Tibial artery (tissue), 4 donors: Measurements from ENCODE around the gene PTGER3.
A peak's percentile ranks its signal among the peaks of the same experiment; 100 is the strongest.

Experiments
- DNase-seq, 2 donors: peaks; one replicate each; pipeline ENCODE4 v3.0.0-alpha.2; 2019
- H3K27ac ChIP-seq, 2 donors: fragments of 200-600 bp; sonication (generic) in 1 of 2; 1 replicate in 1 of 2; 2 replicates in 1 of 2; pipeline ENCODE4 v1.5.1; 2018 to 2019; ENCODE audit warnings: mild to moderate bottlenecking in 1 of 2
- H3K27me3 ChIP-seq, 2 donors: fragments of 200-600 bp; sonication (generic) in 1 of 2; one replicate each; pipeline versions ENCODE4 v1.5.1 to v1.6.0; 2016 to 2019
- H3K36me3 ChIP-seq, 3 donors: fragments of 200-600 bp; sonication (generic) in 2 of 3; one replicate each; pipeline ENCODE4 v1.5.1; 2016 to 2019; ENCODE audit warnings: mild to moderate bottlenecking in 2 of 3
- H3K4me1 ChIP-seq, 4 donors: fragments of 200-600 bp; sonication (generic) in 2 of 4; 1 replicate in 3 of 4; 2 replicates in 1 of 4; pipeline ENCODE4 v1.5.1; 2016 to 2019
- H3K4me3 ChIP-seq, 2 donors: fragments of 200-600 bp; sonication (generic) in 1 of 2; 1 replicate in 1 of 2; 2 replicates in 1 of 2; pipeline ENCODE4 v1.5.1; 2018 to 2019; ENCODE audit warnings: mild to moderate bottlenecking in 2 of 2
- H3K9me3 ChIP-seq, 3 donors: fragments of 200-600 bp; sonication (generic) in 1 of 3; one replicate each; pipeline ENCODE4 v1.5.1; 2016 to 2019
- CTCF ChIP-seq, 2 experiments: fragments of 200-600 bp in 1 of 2; fragments of 450-650 bp in 1 of 2; IDR thresholded peaks; one replicate each; pipeline ENCODE4 v1.5.1; 2017 to 2019; ENCODE audit warnings: antibody characterized with exemption in 2 of 2, mild to moderate bottlenecking in 1 of 2, moderate library complexity in 1 of 2
- intact Hi-C: fragments of 100-400 bp; cut with DNase I; formaldehyde crosslinking; loops from one replicate; pipeline ENCODE4 v1.15.0; 2023; ENCODE audit warnings: low total_unique reads

Gene PTGER3

DNA sequence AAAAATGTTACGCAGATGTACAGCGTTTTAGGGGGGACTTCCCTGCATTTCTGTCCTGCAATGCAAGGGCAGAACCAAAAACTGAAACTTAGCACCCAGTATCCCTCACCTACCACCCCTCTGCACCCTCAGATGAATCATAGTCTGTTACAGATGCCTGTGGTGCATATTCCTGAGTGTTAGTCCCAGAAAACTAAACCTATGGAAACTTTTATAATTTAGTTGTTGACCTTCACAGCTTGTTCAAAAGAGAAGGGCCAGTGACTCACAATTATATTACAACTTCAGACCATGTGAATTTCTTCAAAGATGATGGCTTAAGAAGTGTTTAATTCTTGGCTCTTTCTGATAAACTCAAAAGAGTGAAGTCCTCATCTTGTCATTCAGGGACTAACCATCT, 5.8 kb downstream of the PTGER3 start:
- intact Hi-C loops: loop anchor here (10.0 kb wide), 1 partner anchor 167 kb away; no protein-coding TSS in a partner anchor
- peak overlapping the region; percentile 30 to 46 for H3K27ac ChIP-seq
- no peaks in the 10 kb centered on the region for H3K9me3 ChIP-seq
- no peak for TF ChIP-seq CTCF (IDR thresholded peaks at IDR 0.05)
- H3K4me3 ChIP-seq: no peak overlapping the region
- no peaks in the 10 kb centered on the region for H3K27me3 ChIP-seq
- H3K4me1 ChIP-seq: peaks cover 6 to 58% (median 10%) of the 10 kb centered on the region in 4 donors
- DNase-seq: no peak
- no peaks in the 10 kb centered on the region for H3K36me3 ChIP-seq

DNA sequence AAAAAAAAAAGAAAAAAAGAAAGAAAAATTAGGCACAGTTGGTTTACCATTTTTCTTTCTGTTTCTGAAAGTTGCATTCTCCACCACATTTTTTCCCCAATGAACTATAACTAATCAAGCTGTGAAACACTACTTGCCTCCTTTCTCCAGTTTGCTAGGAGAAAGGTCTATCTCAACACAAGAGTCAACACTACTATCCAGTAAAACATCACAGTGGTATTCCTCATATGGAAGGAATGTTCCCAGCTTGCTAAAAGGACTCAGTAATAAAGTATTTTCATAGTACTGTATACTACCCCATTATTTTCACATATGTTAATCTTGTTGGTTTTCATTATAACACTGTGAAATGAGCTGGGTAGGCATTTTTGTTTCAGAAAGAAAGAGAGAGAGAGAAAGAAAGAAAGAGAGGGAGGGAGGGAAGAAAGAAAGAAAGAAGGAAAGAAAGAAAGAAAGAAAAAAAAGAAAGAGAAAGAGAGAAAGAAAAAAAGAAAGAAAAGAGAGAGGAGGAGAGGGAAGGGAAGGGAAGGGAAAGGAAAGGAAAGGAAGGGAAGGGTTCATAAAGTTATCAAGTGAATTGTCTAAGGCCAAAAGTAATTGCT, 7.9 kb downstream of the PTGER3 start:
- H3K27ac ChIP-seq: peak overlapping the region in 1 of 2 donors; percentile 17
- H3K9me3 ChIP-seq: no peaks in the 10 kb centered on the region
- no peak overlapping the region for H3K4me3 ChIP-seq
- TF ChIP-seq CTCF (IDR thresholded peaks at IDR 0.05): no peak
- intact Hi-C loops: loop anchor here (10.0 kb wide), 1 partner anchor 165 kb away; no protein-coding TSS in a partner anchor
- DNase-seq: no peak
- H3K27me3 ChIP-seq: no peaks in the 10 kb centered on the region
- peaks cover 6 to 69% (median 9%) of the 10 kb centered on the region in 4 donors for H3K4me1 ChIP-seq
- no peaks in the 10 kb centered on the region for H3K36me3 ChIP-seq

GRCh38 chr1:71038942-71039341, 8.7 kb downstream of the PTGER3 start:
- no peak for DNase-seq
- Histone ChIP-seq H3K4me3 (no peak overlapping the region), H3K27ac (peak overlapping the region in 1 of 2 donors; percentile 1), H3K27me3 (no peaks in the 10 kb centered on the region), H3K4me1 (peaks cover 6 to 71% (median 9%) of the 10 kb centered on the region in 4 donors), H3K36me3 (no peaks in the 10 kb centered on the region), H3K9me3 (no peaks in the 10 kb centered on the region)
- TF ChIP-seq CTCF (IDR thresholded peaks at IDR 0.05): no peak
- intact Hi-C loops: no loop called here

DNA sequence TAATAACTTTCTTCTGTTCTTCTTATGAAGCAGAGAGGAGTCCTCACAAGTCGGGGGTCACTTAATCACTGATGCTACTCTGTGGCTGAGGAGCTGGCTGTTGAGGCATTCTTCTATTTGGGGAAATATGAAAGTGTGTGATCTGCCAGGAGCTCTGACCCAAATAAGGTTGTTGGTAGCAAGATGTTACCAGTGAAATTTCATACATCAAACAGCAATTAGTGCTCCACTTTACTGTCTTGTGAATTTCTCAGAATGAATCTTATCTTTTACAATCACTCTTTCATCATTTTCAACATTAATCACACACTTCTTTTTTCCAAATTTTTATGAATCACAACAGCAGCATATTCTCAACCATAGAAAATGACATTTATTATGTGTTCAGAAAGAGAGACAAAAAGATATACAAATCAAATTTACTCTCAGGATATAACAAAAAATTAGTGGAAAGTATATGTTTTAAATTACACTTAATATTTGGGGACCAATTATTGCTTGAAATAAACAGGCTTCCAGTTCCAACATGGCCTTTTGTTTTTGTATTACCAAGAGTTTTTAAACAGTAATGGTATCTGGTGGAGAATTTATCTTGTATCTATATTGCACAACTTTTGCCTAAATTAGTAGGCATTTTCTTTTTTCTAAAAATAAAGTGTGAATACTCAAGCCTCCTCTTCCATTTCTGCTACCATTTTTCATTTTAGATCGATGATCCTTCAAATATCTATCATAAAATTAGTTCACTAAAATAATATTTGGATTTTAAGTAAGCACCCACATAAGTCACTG, 9.6 kb downstream of the PTGER3 start:
- intact Hi-C loops: no loop called here
- Histone ChIP-seq H3K4me1 (peaks cover 4 to 67% (median 7%) of the 10 kb centered on the region in 4 donors), H3K36me3 (no peaks in the 10 kb centered on the region), H3K27me3 (no peaks in the 10 kb centered on the region), H3K9me3 (no peaks in the 10 kb centered on the region), H3K27ac (peak overlapping the region; percentile 32 to 42), H3K4me3 (peak overlapping the region in 1 of 2 donors; percentile 5)
- DNase-seq: no peak
- TF ChIP-seq CTCF (IDR thresholded peaks at IDR 0.05): no peak

DNA sequence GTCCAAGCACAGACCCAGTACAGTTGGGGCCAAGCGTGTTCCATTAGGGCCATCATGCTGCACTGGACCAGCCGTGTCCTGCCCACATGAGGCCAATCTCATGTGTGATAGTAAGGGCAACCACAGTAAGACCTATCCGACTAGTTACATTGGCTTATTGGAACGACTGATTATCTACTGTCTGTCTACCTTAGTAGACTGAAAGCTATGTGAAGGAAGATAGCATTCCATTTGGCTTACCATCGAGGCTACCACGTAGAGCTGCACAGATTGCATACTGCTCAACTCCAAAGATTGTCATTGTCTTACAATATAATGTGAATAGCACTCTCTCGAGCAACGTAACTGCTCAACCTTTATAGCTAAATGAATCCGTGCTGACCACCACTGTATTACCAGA, 10.6 kb downstream of the PTGER3 start:
- intact Hi-C loops: no loop called here
- no peak for TF ChIP-seq CTCF (IDR thresholded peaks at IDR 0.05)
- H3K36me3 ChIP-seq: no peaks in the 10 kb centered on the region
- H3K9me3 ChIP-seq: no peaks in the 10 kb centered on the region
- peaks cover 0 to 67% (median 8%) of the 10 kb centered on the region in 4 donors for H3K4me1 ChIP-seq
- peak overlapping the region; percentile 32 to 42 for H3K27ac ChIP-seq
- H3K27me3 ChIP-seq: no peaks in the 10 kb centered on the region
- no peak for DNase-seq
- no peak overlapping the region for H3K4me3 ChIP-seq
